HepG2 (cell line): ENCODE results near the gene PRSS8. TPM values are rescaled to one million over a fixed set of nuclear protein-coding genes. Genes with fewer than 3 reads are reported as not detected.

Experiments used
- AGO2 ChIP-seq: fragments of 200-400 bp; formaldehyde crosslinking; optimal IDR thresholded peaks from 2 replicates; pipeline ENCODE3; 2017; ENCODE audit warnings: mild to moderate bottlenecking, low read depth, low read length, moderate library complexity
- CHCHD3 ChIP-seq: sonication (generic); formaldehyde crosslinking; IDR thresholded peaks from 2 replicates; pipeline ENCODE4 v1.8.0; 2022; ENCODE audit warnings: mild to moderate bottlenecking, missing genetic modification reagents, moderate library complexity
- DR1 ChIP-seq: sonication (generic); formaldehyde crosslinking; IDR thresholded peaks from 2 replicates; pipeline ENCODE4 v1.8.0; 2021; ENCODE audit warnings: mild to moderate bottlenecking, missing genetic modification reagents, inconsistent platforms
- ELF3 ChIP-seq: IDR thresholded peaks from 2 replicates; pipeline ENCODE4 v1.6.1; 2016; ENCODE audit warnings: missing genetic modification reagents, missing compliant biosample characterization
- KLF16 ChIP-seq, 2 experiments: sonication (generic) in 1 of 2; formaldehyde crosslinking in 1 of 2; IDR thresholded peaks; 2 replicates each; pipeline versions ENCODE4 v1.6.1 to v1.8.0; 2016 to 2023; ENCODE audit warnings: missing genetic modification reagents in 2 of 2, missing compliant biosample characterization in 1 of 2
- MIER3 ChIP-seq: IDR thresholded peaks from 2 replicates; pipeline ENCODE4 v1.6.1; 2016; ENCODE audit warnings: missing compliant biosample characterization, borderline replicate concordance
- MZF1 ChIP-seq: sonication (generic); formaldehyde crosslinking; IDR thresholded peaks from 2 replicates; pipeline ENCODE4 v1.8.1; 2023; ENCODE audit warnings: mild to moderate bottlenecking, missing genetic modification reagents, borderline replicate concordance
- NCOA2 ChIP-seq: sonication (generic); formaldehyde crosslinking; IDR thresholded peaks from 2 replicates; pipeline ENCODE4 v1.8.0; 2022; ENCODE audit warnings: inconsistent platforms
- NR2F2 ChIP-seq: IDR thresholded peaks from 2 replicates; pipeline ENCODE4 v1.6.1; 2012; ENCODE audit warnings: low read depth, inconsistent platforms, borderline replicate concordance
- NRL ChIP-seq: sonication (generic); formaldehyde crosslinking; IDR thresholded peaks from 2 replicates; pipeline ENCODE4 v1.5.0; 2020; ENCODE audit warnings: missing genetic modification reagents, mild to moderate bottlenecking, moderate library complexity, borderline replicate concordance
- POLR2G ChIP-seq: fragments of 200-400 bp; formaldehyde crosslinking; IDR thresholded peaks from 2 replicates; pipeline ENCODE4 v1.6.1; 2018; ENCODE audit warnings: mild to moderate bottlenecking, low read depth, low read length, moderate library complexity
- RFXANK ChIP-seq: IDR thresholded peaks from 2 replicates; pipeline ENCODE4 v1.6.1; 2016
- SATB2 ChIP-seq: sonication (generic); formaldehyde crosslinking; IDR thresholded peaks from 2 replicates; pipeline ENCODE4 v1.5.0; 2020; ENCODE audit warnings: missing genetic modification reagents
- SMAD3 ChIP-seq: sonication (generic); formaldehyde crosslinking; IDR thresholded peaks from 2 replicates; pipeline ENCODE4 v1.4.0; 2020; ENCODE audit warnings: missing genetic modification reagents
- SMYD3 ChIP-seq: sonication (generic); formaldehyde crosslinking; IDR thresholded peaks from 2 replicates; pipeline ENCODE4 v1.8.1; 2023; ENCODE audit warnings: mild to moderate bottlenecking, missing genetic modification reagents
- WIZ ChIP-seq: sonication (generic); formaldehyde crosslinking; IDR thresholded peaks from 2 replicates; pipeline ENCODE4 v1.5.1; 2020; ENCODE audit warnings: mild to moderate bottlenecking, missing genetic modification reagents
- ZBTB8A ChIP-seq: sonication (generic); formaldehyde crosslinking; IDR thresholded peaks from 2 replicates; pipeline ENCODE4 v1.4.0; 2020; ENCODE audit warnings: mild to moderate bottlenecking, low read depth, missing genetic modification reagents, borderline replicate concordance
- ZFP82 ChIP-seq: sonication (generic); formaldehyde crosslinking; IDR thresholded peaks from 2 replicates; pipeline ENCODE4 v1.5.1; 2020; ENCODE audit warnings: mild to moderate bottlenecking, missing genetic modification reagents, borderline replicate concordance
- ZNF205 ChIP-seq: IDR thresholded peaks from 2 replicates; pipeline ENCODE4 v1.6.1; 2018; ENCODE audit warnings: missing biosample characterization, missing genetic modification reagents
- ZNF331 ChIP-seq: sonication (generic); formaldehyde crosslinking; IDR thresholded peaks from 2 replicates; pipeline ENCODE4 v1.4.0; 2020; ENCODE audit warnings: missing genetic modification reagents
- ZNF546 ChIP-seq: sonication (generic); formaldehyde crosslinking; conservative IDR thresholded peaks from 2 replicates; pipeline ENCODE4 v1.8.1; 2023; ENCODE audit warnings: mild to moderate bottlenecking, missing genetic modification reagents
- ZNF614 ChIP-seq: IDR thresholded peaks from 2 replicates; pipeline ENCODE4 v1.6.1; 2018; ENCODE audit warnings: missing biosample characterization, missing genetic modification reagents, inconsistent platforms, borderline replicate concordance
- ZNF678 ChIP-seq: sonication (generic); formaldehyde crosslinking; IDR thresholded peaks from 2 replicates; pipeline ENCODE4 v1.4.0; 2020; ENCODE audit warnings: mild to moderate bottlenecking, missing genetic modification reagents
- ZNF720 ChIP-seq: sonication (generic); formaldehyde crosslinking; IDR thresholded peaks from 2 replicates; pipeline ENCODE4 v1.4.0; 2020; ENCODE audit warnings: missing genetic modification reagents
- ZSCAN20 ChIP-seq: sonication (generic); formaldehyde crosslinking; IDR thresholded peaks from 2 replicates; pipeline ENCODE4 v1.4.0; 2020; ENCODE audit warnings: missing genetic modification reagents, mild to moderate bottlenecking, borderline replicate concordance
- polyA plus RNA-seq, 8 experiments: library from polyadenylated mRNA; depleted of rRNA in 3 of 8; stranded (reverse) in 7 of 8; unstranded in 1 of 8; fragments of >200 nt; fragmentation: Illumina TruSeq in 4 of 8; extraction: Trizol in 4 of 8; gene quantifications; 2 replicates each; pipeline versions ENCODE4 v1.2.1 to v1.2.3, GENCODE V29; 2011 to 2016; ENCODE audit warnings: low read depth in 4 of 8, missing spikeins in 1 of 8, mixed read lengths in 1 of 8; ENCODE audit not compliant: insufficient read depth in 1 of 8
- total RNA-seq, 5 experiments: library from RNA; depleted of rRNA; stranded (reverse); fragments of >200 nt; fragmentation: Illumina TruSeq; extraction: Trizol; gene quantifications; 2 replicates each; pipeline ENCODE4 v1.2.3, GENCODE V29; 2016; ENCODE audit warnings: low read depth in 1 of 5
- TF ChIP-seq, protein P1 (sequence below): IDR thresholded peaks from 2 replicates; pipeline ENCODE4 v1.6.1; 2012; ENCODE audit warnings: inconsistent platforms
- TF ChIP-seq, protein P2 (sequence below): sonication (generic); formaldehyde crosslinking; IDR thresholded peaks from 2 replicates; pipeline ENCODE4 v1.9.0; 2021; ENCODE audit warnings: missing genetic modification reagents, borderline replicate concordance
- TF ChIP-seq, protein P3 (sequence below): sonication (generic); formaldehyde crosslinking; IDR thresholded peaks from 2 replicates; pipeline ENCODE4 v1.9.0; 2021; ENCODE audit warnings: missing genetic modification reagents, mild to moderate bottlenecking, borderline replicate concordance

PRSS8 gene
- total and polyA plus RNA-seq, 2 of the 13 experiments (the other 11 are each of a cell fraction or from before 2014, with no cell fraction given), result 2.6 to 7.2 TPM

DNA sequence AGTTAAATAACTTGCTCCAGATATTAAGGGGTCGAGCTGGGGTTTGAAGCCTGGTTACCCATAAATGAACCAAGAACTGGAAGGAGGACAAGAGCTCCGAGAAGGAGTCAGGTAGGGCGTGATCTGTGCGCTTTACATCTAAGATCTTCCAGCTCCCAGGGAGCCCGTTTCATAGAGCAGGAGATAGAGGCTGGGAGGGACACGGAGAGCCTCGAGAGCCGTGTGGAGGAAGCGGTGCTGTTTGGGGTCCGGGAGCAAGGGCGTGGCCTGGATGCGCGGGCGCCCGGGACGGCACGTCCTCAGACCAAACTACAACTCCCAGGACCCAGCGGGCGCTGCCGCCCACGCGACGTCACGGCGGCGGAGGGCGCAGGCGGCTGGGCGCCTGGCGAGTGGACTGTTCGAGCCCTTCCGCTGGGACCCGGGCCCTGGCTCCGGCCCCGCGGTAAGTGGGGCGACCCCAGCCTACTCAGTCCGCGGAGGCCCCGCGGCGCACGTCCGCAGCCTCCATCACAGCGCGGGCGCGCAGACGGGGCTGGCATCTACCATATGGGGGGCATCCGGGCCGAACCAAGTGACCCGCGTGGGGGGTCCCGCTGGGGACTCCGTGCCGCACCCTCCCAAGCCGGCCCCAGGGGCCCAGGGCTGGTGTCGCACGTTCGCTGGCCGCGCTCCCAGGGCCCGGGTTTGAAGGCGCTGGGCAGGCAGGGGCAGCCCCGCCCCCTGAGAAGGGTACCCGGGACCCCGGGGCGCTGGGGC is 27.3 kb downstream of the PRSS8 start, which contains the start of gene BCKDK (continued):
- TF ChIP-seq ZNF614 (peak; percentile 69; the same call in 1 of the 2 replicates), POLR2G (peak; percentile 87), SMAD3 (CRISPR knock-in tag) (no peak), MZF1 (no peak), CHCHD3 (CRISPR knock-in tag) (no peak), NRL (peak; percentile 83; the same call in 1 of the 2 replicates), ZNF205 (CRISPR knock-in tag) (peak; percentile 27; the same call in 1 of the 2 replicates), ZNF331 (CRISPR knock-in tag) (0 out of 2 replicates have a peak, but pooled peaks have one; percentile 19), ZSCAN20 (CRISPR knock-in tag) (peak; percentile 82), ZFP82 (CRISPR knock-in tag) (peak; percentile 99), ZNF678 (CRISPR knock-in tag) (no peak), ELF3 (CRISPR knock-in tag) (peak; percentile 80), ZBTB8A (peak; percentile 99), MIER3 (CRISPR knock-in tag) (peak; percentile 73; the same call in 1 of the 2 replicates), WIZ (CRISPR knock-in tag) (no peak), ZNF720 (CRISPR knock-in tag) (no peak), SMYD3 (CRISPR knock-in tag) (0 out of 2 replicates have a peak, but pooled peaks have one; percentile 16), RFXANK (CRISPR knock-in tag) (no peak), NCOA2 (no peak; the same call in none of the 2 replicates), ZNF546 (CRISPR knock-in tag) (no peak), NR2F2 (no peak), AGO2 (peak; percentile 73), DR1 (CRISPR knock-in tag) (0 out of 2 replicates have a peak, but pooled peaks have one; percentile 33), KLF16 (CRISPR knock-in tag; IDR thresholded peaks at IDR 0.05) (peak in 1 of 2 experiments; percentile 72; a peak in 1 of 4 replicates), SATB2 (CRISPR knock-in tag) (0 out of 2 replicates have a peak, but pooled peaks have one; percentile 23)
- TF ChIP-seq, protein P1, sequence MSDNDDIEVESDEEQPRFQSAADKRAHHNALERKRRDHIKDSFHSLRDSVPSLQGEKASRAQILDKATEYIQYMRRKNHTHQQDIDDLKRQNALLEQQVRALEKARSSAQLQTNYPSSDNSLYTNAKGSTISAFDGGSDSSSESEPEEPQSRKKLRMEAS, result peak; percentile 90; the same call in 1 of the 2 replicates
- TF ChIP-seq, protein P2, sequence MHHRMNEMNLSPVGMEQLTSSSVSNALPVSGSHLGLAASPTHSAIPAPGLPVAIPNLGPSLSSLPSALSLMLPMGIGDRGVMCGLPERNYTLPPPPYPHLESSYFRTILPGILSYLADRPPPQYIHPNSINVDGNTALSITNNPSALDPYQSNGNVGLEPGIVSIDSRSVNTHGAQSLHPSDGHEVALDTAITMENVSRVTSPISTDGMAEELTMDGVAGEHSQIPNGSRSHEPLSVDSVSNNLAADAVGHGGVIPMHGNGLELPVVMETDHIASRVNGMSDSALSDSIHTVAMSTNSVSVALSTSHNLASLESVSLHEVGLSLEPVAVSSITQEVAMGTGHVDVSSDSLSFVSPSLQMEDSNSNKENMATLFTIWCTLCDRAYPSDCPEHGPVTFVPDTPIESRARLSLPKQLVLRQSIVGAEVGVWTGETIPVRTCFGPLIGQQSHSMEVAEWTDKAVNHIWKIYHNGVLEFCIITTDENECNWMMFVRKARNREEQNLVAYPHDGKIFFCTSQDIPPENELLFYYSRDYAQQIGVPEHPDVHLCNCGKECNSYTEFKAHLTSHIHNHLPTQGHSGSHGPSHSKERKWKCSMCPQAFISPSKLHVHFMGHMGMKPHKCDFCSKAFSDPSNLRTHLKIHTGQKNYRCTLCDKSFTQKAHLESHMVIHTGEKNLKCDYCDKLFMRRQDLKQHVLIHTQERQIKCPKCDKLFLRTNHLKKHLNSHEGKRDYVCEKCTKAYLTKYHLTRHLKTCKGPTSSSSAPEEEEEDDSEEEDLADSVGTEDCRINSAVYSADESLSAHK (CRISPR knock-in tag), result peak; percentile 79; the same call in 1 of the 2 replicates
- TF ChIP-seq, protein P3, sequence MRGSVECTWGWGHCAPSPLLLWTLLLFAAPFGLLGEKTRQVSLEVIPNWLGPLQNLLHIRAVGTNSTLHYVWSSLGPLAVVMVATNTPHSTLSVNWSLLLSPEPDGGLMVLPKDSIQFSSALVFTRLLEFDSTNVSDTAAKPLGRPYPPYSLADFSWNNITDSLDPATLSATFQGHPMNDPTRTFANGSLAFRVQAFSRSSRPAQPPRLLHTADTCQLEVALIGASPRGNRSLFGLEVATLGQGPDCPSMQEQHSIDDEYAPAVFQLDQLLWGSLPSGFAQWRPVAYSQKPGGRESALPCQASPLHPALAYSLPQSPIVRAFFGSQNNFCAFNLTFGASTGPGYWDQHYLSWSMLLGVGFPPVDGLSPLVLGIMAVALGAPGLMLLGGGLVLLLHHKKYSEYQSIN, result no peak
